Adrenal gland (tissue), 5 donors: Measurements from ENCODE around the gene PHYHD1.

Experiments used
- POLR2A ChIP-seq, 2 donors: fragments of 450-650 bp; IDR thresholded peaks; one replicate each; pipeline ENCODE4 v1.6.1; 2017; ENCODE audit warnings: antibody characterized with exemption in 2 of 2, mild to moderate bottlenecking in 2 of 2, moderate library complexity in 1 of 2
- TF ChIP-seq, protein P1 (sequence below), 6 experiments: fragments of 450-650 bp in 4 of 6; fragments of 200-600 bp in 2 of 6; sonication (generic) in 1 of 6; IDR thresholded peaks; 1 replicate in 5 of 6; 2 replicates in 1 of 6; pipeline versions ENCODE4 v1.5.1 to v1.8.0; 2016 to 2021; ENCODE audit warnings: antibody characterized with exemption in 6 of 6, mild to moderate bottlenecking in 2 of 6, moderate library complexity in 1 of 6
- donor health status: DM: no; HTN: no; CAD: no.

DNA sequence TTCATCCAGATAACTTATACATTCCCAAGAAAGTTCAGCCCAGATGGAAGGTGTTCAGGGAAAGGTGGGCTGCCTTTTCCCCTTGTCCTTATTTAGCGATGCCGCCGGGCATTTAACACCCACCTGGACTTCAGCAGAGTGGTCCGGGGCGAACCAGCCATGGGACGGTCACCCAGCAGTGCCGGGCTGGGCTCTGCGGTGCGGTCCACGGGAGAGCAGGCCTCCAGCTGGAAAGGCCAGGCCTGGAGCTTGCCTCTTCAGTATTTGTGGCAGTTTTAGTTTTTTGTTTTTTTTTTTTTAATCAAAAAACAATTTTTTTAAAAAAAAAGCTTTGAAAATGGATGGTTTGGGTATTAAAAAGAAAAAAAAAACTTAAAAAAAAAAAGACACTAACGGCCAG lies 4.0 kb upstream of the PHYHD1 start:
- TF ChIP-seq, protein P1, sequence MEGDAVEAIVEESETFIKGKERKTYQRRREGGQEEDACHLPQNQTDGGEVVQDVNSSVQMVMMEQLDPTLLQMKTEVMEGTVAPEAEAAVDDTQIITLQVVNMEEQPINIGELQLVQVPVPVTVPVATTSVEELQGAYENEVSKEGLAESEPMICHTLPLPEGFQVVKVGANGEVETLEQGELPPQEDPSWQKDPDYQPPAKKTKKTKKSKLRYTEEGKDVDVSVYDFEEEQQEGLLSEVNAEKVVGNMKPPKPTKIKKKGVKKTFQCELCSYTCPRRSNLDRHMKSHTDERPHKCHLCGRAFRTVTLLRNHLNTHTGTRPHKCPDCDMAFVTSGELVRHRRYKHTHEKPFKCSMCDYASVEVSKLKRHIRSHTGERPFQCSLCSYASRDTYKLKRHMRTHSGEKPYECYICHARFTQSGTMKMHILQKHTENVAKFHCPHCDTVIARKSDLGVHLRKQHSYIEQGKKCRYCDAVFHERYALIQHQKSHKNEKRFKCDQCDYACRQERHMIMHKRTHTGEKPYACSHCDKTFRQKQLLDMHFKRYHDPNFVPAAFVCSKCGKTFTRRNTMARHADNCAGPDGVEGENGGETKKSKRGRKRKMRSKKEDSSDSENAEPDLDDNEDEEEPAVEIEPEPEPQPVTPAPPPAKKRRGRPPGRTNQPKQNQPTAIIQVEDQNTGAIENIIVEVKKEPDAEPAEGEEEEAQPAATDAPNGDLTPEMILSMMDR (IDR thresholded peaks at IDR 0.05) = no peak
- no peak for TF ChIP-seq POLR2A (IDR thresholded peaks at IDR 0.05)
